Endothelial cell of umbilical vein (primary cell): ENCODE results near the gene LCN12. TPM values are rescaled to one million over a fixed set of nuclear protein-coding genes. Genes with fewer than 3 reads are reported as not detected.

Source experiments
- BruUV-seq: library from RNA; stranded (reverse); fragments of 400-500 nt; replicated peaks from 2 replicates; lab custom pipeline; 2021; lab: Mats Ljungman, UMichigan
- CTCF ChIA-PET: fragments of 300-600, 350-600 bp; sonication (Branson Sonifier 250); formaldehyde crosslinking; loops from one replicate; lab custom pipeline; 2021; ENCODE audit warnings: antibody characterized with exemption, inconsistent platforms; lab: Charles Lee
- POLR2A ChIA-PET: fragments of 300-600, 350-600 bp; sonication (Branson Sonifier 250); formaldehyde crosslinking; loops from one replicate; lab custom pipeline; 2021; ENCODE audit warnings: antibody characterized with exemption, inconsistent platforms; lab: Charles Lee
- DNase-seq: peaks from one replicate; pipeline ENCODE4 v3.0.0-alpha.2; 2011; ENCODE audit warnings: low read depth, low spot score
- FAIRE-seq: peaks from 2 replicates; lab custom pipeline; 2011; peaks lifted over from hg19 to GRCh38; lab: Jason Lieb, UNC
- H2AFZ ChIP-seq: 2 replicates; pipeline ENCODE4 v1.6.0; 2012; ENCODE audit warnings: low read depth, low read length, control low read depth, inconsistent platforms
- H3K27ac ChIP-seq: 2 replicates; pipeline ENCODE4 v1.5.1; 2011; ENCODE audit warnings: low read depth, mild to moderate bottlenecking, control low read depth, low read length, moderate library complexity; ENCODE audit not compliant: insufficient read depth
- H3K27me3 ChIP-seq, 2 experiments: 2 replicates each; pipeline versions ENCODE4 v1.6.0 to v1.6.1; 2011; ENCODE audit warnings: low read length in 2 of 2, mixed read lengths in 1 of 2; ENCODE audit not compliant: control insufficient read depth in 2 of 2, insufficient read depth in 2 of 2
- H3K36me3 ChIP-seq, 2 experiments: 2 replicates in 1 of 2; 3 replicates in 1 of 2; pipeline ENCODE4 v1.5.1; 2011; ENCODE audit warnings: low read length in 2 of 2, mild to moderate bottlenecking in 1 of 2, moderate library complexity in 1 of 2; ENCODE audit not compliant: control insufficient read depth in 2 of 2, insufficient read depth in 2 of 2; ENCODE audit errors: extremely low read depth in 1 of 2
- H3K4me1 ChIP-seq: 3 replicates; pipeline ENCODE4 v1.5.1; 2011; ENCODE audit warnings: mild to moderate bottlenecking, low read length; ENCODE audit not compliant: control insufficient read depth, insufficient read depth; ENCODE audit errors: extremely low read depth
- H3K4me2 ChIP-seq: 2 replicates; pipeline ENCODE4 v1.6.1; 2011; ENCODE audit warnings: low read length, control low read depth, mixed read lengths; ENCODE audit not compliant: insufficient read depth
- H3K4me3 ChIP-seq, 3 experiments: fragments of 200-600 bp in 1 of 3; sonication (generic), shearing (Covaris generic) in 1 of 3; replicated peaks in 1 of 3; 2 replicates each; pipeline ENCODE4 v1.5.1; 2011 to 2016; ENCODE audit warnings: control low read depth in 3 of 3, low read length in 3 of 3, mild to moderate bottlenecking in 2 of 3, inconsistent platforms in 1 of 3, low read depth in 1 of 3, moderate library complexity in 1 of 3; ENCODE audit not compliant: insufficient read depth in 1 of 3
- H3K79me2 ChIP-seq: 2 replicates; pipeline ENCODE4 v1.6.0; 2012; ENCODE audit warnings: low read length, inconsistent platforms; ENCODE audit not compliant: control insufficient read depth, insufficient read depth
- H3K9ac ChIP-seq: replicated peaks from 2 replicates; pipeline ENCODE3; 2011; ENCODE audit warnings: low read length, control low read depth; ENCODE audit not compliant: insufficient read depth; ENCODE audit errors: extremely low read depth
- H3K9me1 ChIP-seq: replicated peaks from 3 replicates; pipeline ENCODE4 v1.6.0; 2011; ENCODE audit warnings: mild to moderate bottlenecking, low read length; ENCODE audit not compliant: control insufficient read depth, insufficient read depth; ENCODE audit errors: extremely low read depth
- H3K9me3 ChIP-seq: replicated peaks from 2 replicates; pipeline ENCODE4 v1.5.1; 2012; ENCODE audit warnings: low read length, inconsistent platforms; ENCODE audit not compliant: control insufficient read depth, insufficient read depth
- H4K20me1 ChIP-seq: replicated peaks from 2 replicates; pipeline ENCODE3; 2011; ENCODE audit warnings: mild to moderate bottlenecking, low read length; ENCODE audit not compliant: control insufficient read depth, insufficient read depth; ENCODE audit errors: extremely low read depth
- EZH2 ChIP-seq: IDR thresholded peaks from 2 replicates; pipeline ENCODE4 v1.6.1; 2012; ENCODE audit warnings: borderline replicate concordance, low read depth, mild to moderate bottlenecking, moderate library complexity, low read length, inconsistent platforms; ENCODE audit not compliant: severe bottlenecking
- FOS ChIP-seq: IDR thresholded peaks from 2 replicates; pipeline ENCODE4 v1.6.1; 2011; ENCODE audit warnings: mild to moderate bottlenecking, low read length, moderate library complexity, borderline replicate concordance; ENCODE audit not compliant: insufficient read depth
- GATA2 ChIP-seq: IDR thresholded peaks from 2 replicates; pipeline ENCODE4 v1.7.0; 2011; ENCODE audit warnings: low read depth, mild to moderate bottlenecking, moderate library complexity, mixed read lengths, low read length; ENCODE audit not compliant: insufficient read length, insufficient read depth
- MYC ChIP-seq: IDR thresholded peaks from one replicate; pipeline ENCODE4 v1.6.1; 2011; ENCODE audit warnings: mild to moderate bottlenecking, low read depth, low read length
- POLR2A ChIP-seq: IDR thresholded peaks from 2 replicates; pipeline ENCODE4 v1.6.1; 2012; ENCODE audit warnings: low read depth, mild to moderate bottlenecking, control low read depth, low read length
- POLR2AphosphoS5 ChIP-seq: IDR thresholded peaks from 2 replicates; pipeline ENCODE4 v1.6.1; 2012; ENCODE audit warnings: low read depth, mild to moderate bottlenecking, control low read depth, low read length, moderate library complexity; ENCODE audit not compliant: insufficient read depth
- dilution Hi-C: fragments of 300-500 bp; cut with MboI; formaldehyde crosslinking; loops from one replicate; pipeline ENCODE4 v1.15.0; 2019; ENCODE audit warnings: low sequenced_read_pairs; ENCODE audit not compliant: extremely low pct_ligation_motif_present
- intact Hi-C: fragments of 100-400 bp; cut with micrococcal nuclease; formaldehyde crosslinking; loops from one replicate; pipeline ENCODE4 v1.10.0; 2022
- polyA plus RNA-seq, 4 experiments: library from polyadenylated mRNA; depleted of rRNA in 3 of 4; stranded (reverse) in 3 of 4; unstranded in 1 of 4; fragments of >200 nt; gene quantifications; 2 replicates each; pipeline versions ENCODE4 v1.2.1 to v1.2.3, GENCODE V29; 2011 to 2012; ENCODE audit warnings: missing spikeins in 1 of 4
- total RNA-seq: library from RNA; stranded (reverse); gene quantifications from 2 replicates; pipeline ENCODE4 v1.2.3, GENCODE V29; 2021
- TF ChIP-seq, protein P1 (sequence below): IDR thresholded peaks from 2 replicates; pipeline ENCODE4 v1.6.1; 2011; ENCODE audit not compliant: insufficient read depth, insufficient read length

LCN12 gene
- total and polyA plus RNA-seq, 2 donors (not counting 3 experiments of a cell fraction or from before 2014, with no cell fraction given) = 0.35 to 0.52 TPM

DNA sequence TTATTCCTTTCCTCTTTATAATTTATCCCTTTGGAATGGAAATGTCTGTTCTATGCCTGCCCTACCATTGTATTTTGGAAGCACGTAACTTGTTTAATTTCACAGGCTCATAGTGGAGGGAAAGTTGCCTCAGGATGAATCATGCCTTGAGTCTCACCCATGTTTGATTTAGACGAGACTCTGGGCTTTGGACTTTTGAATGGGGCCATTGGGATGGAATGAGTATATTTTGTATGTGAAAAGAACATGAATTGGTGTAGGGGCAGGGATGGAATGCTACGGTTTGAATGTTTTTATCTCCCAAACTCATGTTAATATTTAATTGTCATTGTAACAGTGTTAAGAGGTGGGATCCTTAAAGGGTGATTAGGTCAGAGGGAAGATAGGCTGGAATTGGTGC is 17.8 kb upstream of the LCN12 start:
- Histone ChIP-seq H3K4me1 (peaks cover 3% of the 10 kb centered on the region), H3K27ac (no peak overlapping the region), H3K9ac (no peak overlapping the region), H3K79me2 (no peaks in the 10 kb centered on the region), H3K4me2 (no peak overlapping the region), H3K36me3 (peaks cover 0 to 3% of the 10 kb centered on the region in 2 experiments), H2AFZ (no peak overlapping the region), H3K27me3 (no peaks in the 10 kb centered on the region), H4K20me1 (no peaks in the 10 kb centered on the region), H3K9me3 (no peaks in the 10 kb centered on the region), H3K9me1 (no peaks in the 10 kb centered on the region), H3K4me3 (no peak overlapping the region)
- no peak for TF ChIP-seq MYC
- TF ChIP-seq POLR2A = no peak
- TF ChIP-seq, protein P1, sequence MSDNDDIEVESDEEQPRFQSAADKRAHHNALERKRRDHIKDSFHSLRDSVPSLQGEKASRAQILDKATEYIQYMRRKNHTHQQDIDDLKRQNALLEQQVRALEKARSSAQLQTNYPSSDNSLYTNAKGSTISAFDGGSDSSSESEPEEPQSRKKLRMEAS = no peak
- no peak for TF ChIP-seq GATA2
- no peak for TF ChIP-seq EZH2
- no peak for TF ChIP-seq FOS
- TF ChIP-seq POLR2AphosphoS5 = no peak
- FAIRE-seq = no peak
- ChIA-PET POLR2A (no interaction called here), CTCF (no interaction called here)
- no peak for DNase-seq
- BruUV-seq = no TSS peak
- dilution Hi-C loops (loop anchor here (25.0 kb wide), 1 partner anchor 122 kb away; the partner anchor contains the start of gene RABL6), intact Hi-C loops (no loop called here)

DNA sequence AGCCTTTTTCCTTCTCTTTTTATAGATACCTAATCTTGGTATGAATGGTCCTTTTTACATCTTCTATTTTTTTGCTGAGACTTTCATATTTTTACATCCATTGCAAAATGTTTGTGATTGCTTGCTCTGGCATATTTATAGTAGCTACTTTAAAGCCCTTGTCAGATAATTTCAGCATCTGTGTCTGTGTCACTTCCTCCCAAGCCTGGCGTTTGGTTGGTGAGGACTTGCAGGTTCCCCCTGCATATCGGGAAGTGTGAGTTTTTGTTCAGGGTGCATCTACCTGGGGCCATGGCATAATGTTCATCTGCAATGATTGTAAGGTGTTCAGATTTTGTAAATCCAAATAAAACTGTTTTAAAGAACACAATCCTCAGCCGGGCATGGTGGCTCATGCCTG is 16.4 kb upstream of the LCN12 start:
- Histone ChIP-seq H3K36me3 (peaks cover 0 to 14% of the 10 kb centered on the region in 2 experiments), H3K9me3 (no peaks in the 10 kb centered on the region), H3K9ac (no peak overlapping the region), H3K27ac (no peak overlapping the region), H3K9me1 (no peaks in the 10 kb centered on the region), H3K27me3 (no peaks in the 10 kb centered on the region), H3K4me2 (no peak overlapping the region), H4K20me1 (no peaks in the 10 kb centered on the region), H3K4me3 (no peak overlapping the region), H3K4me1 (no peaks in the 10 kb centered on the region), H3K79me2 (no peaks in the 10 kb centered on the region), H2AFZ (no peak overlapping the region)
- FAIRE-seq (no peak), DNase-seq (no peak)
- ChIA-PET POLR2A (no interaction called here), CTCF (interaction anchor here (1.6 kb wide), 1 partner anchor 39 kb away, joined by 3 read pairs; no protein-coding TSS in a partner anchor)
- intact Hi-C loops (loop anchor here (5.0 kb wide), 1 partner anchor 68 kb away; the partner anchor contains the start of gene EDF1), dilution Hi-C loops (loop anchor here (25.0 kb wide), 1 partner anchor 123 kb away; the partner anchor contains the start of gene RABL6)
- TF ChIP-seq POLR2A = no peak
- BruUV-seq = no TSS peak
